Mammary epithelial cell (primary cell): ENCODE measurements around the gene ERI2.

Source experiments
- EZH2 ChIP-seq: IDR thresholded peaks from 2 replicates; pipeline ENCODE4 v1.6.1; 2012; ENCODE audit warnings: low read length, inconsistent platforms, borderline replicate concordance
- TF ChIP-seq, protein P1 (sequence below), 2 donors: IDR thresholded peaks in 1 of 2; conservative IDR thresholded peaks in 1 of 2; 2 replicates each; pipeline ENCODE4 v1.5.1; 2011 to 2012; ENCODE audit warnings: inconsistent platforms in 2 of 2, low read length in 2 of 2, mild to moderate bottlenecking in 2 of 2, control low read depth in 1 of 2, low read depth in 1 of 2; ENCODE audit not compliant: insufficient read depth in 1 of 2; ENCODE audit errors: extremely low read depth in 1 of 2

DNA sequence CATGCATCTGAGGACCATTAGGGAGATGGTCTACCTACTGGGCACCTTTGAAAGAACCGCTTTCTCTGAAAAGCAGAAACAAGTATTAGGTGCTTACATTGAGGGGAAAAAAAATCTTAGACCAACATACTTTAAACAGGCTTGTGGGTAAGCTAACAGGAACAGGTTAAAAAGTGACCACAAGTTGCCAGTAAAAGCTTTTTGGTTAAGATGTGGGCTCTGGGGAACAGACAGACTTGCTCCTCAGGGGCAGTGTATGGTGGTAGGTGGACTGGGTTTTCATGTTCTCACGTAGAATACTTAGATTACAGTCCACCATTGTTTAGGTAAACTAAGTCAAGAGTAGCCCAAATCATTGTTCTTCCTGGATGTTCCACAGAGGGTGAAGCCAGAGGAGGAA is 41.3 kb upstream of the ERI2 start:
- TF ChIP-seq, protein P1, sequence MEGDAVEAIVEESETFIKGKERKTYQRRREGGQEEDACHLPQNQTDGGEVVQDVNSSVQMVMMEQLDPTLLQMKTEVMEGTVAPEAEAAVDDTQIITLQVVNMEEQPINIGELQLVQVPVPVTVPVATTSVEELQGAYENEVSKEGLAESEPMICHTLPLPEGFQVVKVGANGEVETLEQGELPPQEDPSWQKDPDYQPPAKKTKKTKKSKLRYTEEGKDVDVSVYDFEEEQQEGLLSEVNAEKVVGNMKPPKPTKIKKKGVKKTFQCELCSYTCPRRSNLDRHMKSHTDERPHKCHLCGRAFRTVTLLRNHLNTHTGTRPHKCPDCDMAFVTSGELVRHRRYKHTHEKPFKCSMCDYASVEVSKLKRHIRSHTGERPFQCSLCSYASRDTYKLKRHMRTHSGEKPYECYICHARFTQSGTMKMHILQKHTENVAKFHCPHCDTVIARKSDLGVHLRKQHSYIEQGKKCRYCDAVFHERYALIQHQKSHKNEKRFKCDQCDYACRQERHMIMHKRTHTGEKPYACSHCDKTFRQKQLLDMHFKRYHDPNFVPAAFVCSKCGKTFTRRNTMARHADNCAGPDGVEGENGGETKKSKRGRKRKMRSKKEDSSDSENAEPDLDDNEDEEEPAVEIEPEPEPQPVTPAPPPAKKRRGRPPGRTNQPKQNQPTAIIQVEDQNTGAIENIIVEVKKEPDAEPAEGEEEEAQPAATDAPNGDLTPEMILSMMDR (conservative IDR thresholded peaks at IDR 0.05 in 1 of 2, IDR thresholded peaks at IDR 0.05 in 1 of 2; ENCODE audit: extremely low read depth in 1 of 2, insufficient read depth in 1 of 2, low read depth in 1 of 2, low read length in 2 of 2) = no peak
- TF ChIP-seq EZH2 = no peak
